Measurements from ENCODE around the gene UCKL1. TPM values are rescaled to one million over a fixed set of nuclear protein-coding genes. Genes with fewer than 3 reads are reported as not detected.
A peak's percentile ranks its signal among the peaks of the same experiment; 100 is the strongest.

UCKL1 gene
- total RNA-seq, 1 donor from 2014 or later = 10.8 TPM

DNA sequence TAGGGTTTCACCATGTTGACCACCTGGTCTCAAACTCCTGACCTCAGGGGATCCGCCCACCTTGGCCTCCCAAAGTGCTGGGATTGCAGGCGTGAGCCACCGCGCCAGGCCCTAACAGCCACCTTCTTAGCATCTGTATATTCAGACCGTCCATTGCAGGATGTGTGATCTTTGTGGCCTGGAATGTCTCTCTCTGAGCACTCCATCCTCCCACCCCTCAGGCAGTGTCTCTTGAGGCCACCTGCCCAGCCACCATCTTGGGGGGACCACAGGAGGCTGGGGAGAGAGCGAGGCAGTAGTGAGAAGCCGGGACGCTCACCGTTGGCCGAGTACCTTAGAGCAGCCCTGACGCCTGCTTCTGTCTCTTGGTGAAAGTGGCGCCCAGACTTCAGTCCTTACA lies 42.4 kb downstream of the UCKL1 start:
- Histone ChIP-seq H2AFZ (replicated peaks) (no peak overlapping the region), H3F3A (ENCODE audit: low read depth) (no peaks in the 10 kb centered on the region), H3K9me3 (ENCODE audit: low read depth) (no peaks in the 10 kb centered on the region), H3K27ac (no peak overlapping the region), H3K4me2 (no peak overlapping the region), H3K36me3 (no peaks in the 10 kb centered on the region), H3K27me3 (no peaks in the 10 kb centered on the region), H3K79me2 (ENCODE audit: low read depth) (peaks cover 93% of the 10 kb centered on the region), H3K4me1 (no peaks in the 10 kb centered on the region), H3K9ac (no peak overlapping the region), H4K20me1 (ENCODE audit: low read depth) (peaks cover 38% of the 10 kb centered on the region), H3K4me3 (no peak overlapping the region)
- DNase-seq (ENCODE audit: low spot score) = no peak
- peaks cover 19% of the 10 kb centered on the region for H3K9me3 Mint-ChIP-seq
- H3K27ac Mint-ChIP-seq = no peak overlapping the region
- peaks cover 4% of the 10 kb centered on the region for H3K27me3 Mint-ChIP-seq (ENCODE audit: insufficient read depth, low read depth)
- no peak overlapping the region for H3K4me3 Mint-ChIP-seq
- peaks cover 22% of the 10 kb centered on the region for H3K4me1 Mint-ChIP-seq
- no peak for TF ChIP-seq EZH2phosphoT487 (IDR thresholded peaks at IDR 0.05)
- TF ChIP-seq, protein P1, sequence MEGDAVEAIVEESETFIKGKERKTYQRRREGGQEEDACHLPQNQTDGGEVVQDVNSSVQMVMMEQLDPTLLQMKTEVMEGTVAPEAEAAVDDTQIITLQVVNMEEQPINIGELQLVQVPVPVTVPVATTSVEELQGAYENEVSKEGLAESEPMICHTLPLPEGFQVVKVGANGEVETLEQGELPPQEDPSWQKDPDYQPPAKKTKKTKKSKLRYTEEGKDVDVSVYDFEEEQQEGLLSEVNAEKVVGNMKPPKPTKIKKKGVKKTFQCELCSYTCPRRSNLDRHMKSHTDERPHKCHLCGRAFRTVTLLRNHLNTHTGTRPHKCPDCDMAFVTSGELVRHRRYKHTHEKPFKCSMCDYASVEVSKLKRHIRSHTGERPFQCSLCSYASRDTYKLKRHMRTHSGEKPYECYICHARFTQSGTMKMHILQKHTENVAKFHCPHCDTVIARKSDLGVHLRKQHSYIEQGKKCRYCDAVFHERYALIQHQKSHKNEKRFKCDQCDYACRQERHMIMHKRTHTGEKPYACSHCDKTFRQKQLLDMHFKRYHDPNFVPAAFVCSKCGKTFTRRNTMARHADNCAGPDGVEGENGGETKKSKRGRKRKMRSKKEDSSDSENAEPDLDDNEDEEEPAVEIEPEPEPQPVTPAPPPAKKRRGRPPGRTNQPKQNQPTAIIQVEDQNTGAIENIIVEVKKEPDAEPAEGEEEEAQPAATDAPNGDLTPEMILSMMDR (IDR thresholded peaks at IDR 0.05) = no peak
- no peak for TF ChIP-seq EZH2 (IDR thresholded peaks at IDR 0.05)
- H3K36me3 Mint-ChIP-seq = peaks cover 21% of the 10 kb centered on the region

DNA sequence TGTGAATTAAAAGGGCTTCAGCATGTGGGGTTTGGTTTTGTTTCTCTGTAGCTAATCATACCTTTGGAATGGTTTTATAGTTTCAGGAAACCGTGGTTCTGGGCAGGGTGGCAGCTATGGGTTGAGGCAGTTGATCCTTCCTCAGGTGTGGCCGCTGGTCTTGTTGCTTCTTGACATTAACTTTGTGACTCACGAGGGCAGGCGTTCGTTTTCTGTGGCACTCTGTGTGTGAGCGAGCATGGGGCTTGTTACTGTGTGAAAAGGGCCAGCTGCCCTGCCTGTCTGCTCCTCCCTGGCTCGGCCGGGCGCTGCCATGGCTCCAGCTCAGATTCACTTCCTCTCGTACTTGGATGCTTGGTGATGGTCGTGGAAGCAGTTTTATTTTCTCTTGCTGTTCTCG lies 45.0 kb downstream of the UCKL1 start:
- Mint-ChIP-seq H3K4me1 (peaks cover 16% of the 10 kb centered on the region), H3K9me3 (peaks cover 15% of the 10 kb centered on the region), H3K27ac (peak overlapping the region; percentile 82), H3K27me3 (ENCODE audit: insufficient read depth, low read depth) (peaks cover 4% of the 10 kb centered on the region), H3K36me3 (peaks cover 22% of the 10 kb centered on the region), H3K4me3 (no peak overlapping the region)
- Histone ChIP-seq H3K4me2 (no peak overlapping the region), H3K79me2 (ENCODE audit: low read depth) (peaks cover 95% of the 10 kb centered on the region), H3K27ac (no peak overlapping the region), H3K4me3 (no peak overlapping the region), H3K27me3 (no peaks in the 10 kb centered on the region), H3K36me3 (no peaks in the 10 kb centered on the region), H3K9me3 (ENCODE audit: low read depth) (no peaks in the 10 kb centered on the region), H4K20me1 (ENCODE audit: low read depth) (peaks cover 52% of the 10 kb centered on the region), H3F3A (ENCODE audit: low read depth) (no peaks in the 10 kb centered on the region), H3K9ac (no peak overlapping the region), H3K4me1 (no peaks in the 10 kb centered on the region), H2AFZ (replicated peaks) (no peak overlapping the region)
- TF ChIP-seq EZH2phosphoT487 (IDR thresholded peaks at IDR 0.05) (no peak), EZH2 (IDR thresholded peaks at IDR 0.05) (no peak)
- TF ChIP-seq, protein P1 (IDR thresholded peaks at IDR 0.05) = no peak
- no peak for DNase-seq (ENCODE audit: low spot score)

DNA sequence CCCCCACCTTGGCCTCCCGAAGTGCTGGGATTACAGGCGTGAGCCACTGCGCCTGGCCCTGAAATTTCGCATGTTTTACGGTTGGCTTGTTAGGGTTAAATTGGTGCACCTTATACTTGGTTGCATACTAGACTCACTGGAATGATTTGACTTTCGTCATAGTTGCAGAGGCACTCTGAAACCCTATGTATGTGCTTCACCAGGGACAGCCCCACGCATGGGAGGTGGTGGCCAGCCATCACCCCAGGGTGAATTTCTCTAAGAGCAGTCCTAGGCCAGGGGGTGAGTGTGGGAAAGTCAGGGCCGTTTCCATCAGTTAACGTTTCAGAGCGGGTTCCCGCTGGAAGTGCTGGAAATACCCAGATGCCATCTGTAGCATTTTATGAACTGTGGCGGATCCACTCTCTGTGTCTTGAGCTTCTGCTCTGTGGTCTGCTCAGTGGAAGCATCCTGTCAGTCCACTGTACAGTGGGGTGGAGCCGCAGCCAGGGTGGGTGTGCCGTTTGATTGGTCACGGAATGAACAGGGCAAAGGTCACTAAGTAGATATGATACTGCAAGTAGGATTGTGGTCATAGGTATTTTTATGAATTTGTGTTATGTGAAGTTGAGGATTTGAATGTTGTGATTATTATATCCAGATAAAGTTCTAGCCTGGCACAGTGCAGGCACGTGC lies 48.1 kb downstream of the UCKL1 start:
- TF ChIP-seq, protein P1 (IDR thresholded peaks at IDR 0.05) = no peak
- no peak for TF ChIP-seq EZH2phosphoT487 (IDR thresholded peaks at IDR 0.05)
- no peak for TF ChIP-seq EZH2 (IDR thresholded peaks at IDR 0.05)
- Histone ChIP-seq H3K79me2 (ENCODE audit: low read depth) (peaks cover 95% of the 10 kb centered on the region), H3K4me2 (no peak overlapping the region), H3K9me3 (ENCODE audit: low read depth) (no peaks in the 10 kb centered on the region), H3K27ac (no peak overlapping the region), H3K27me3 (no peaks in the 10 kb centered on the region), H3F3A (ENCODE audit: low read depth) (no peaks in the 10 kb centered on the region), H3K9ac (no peak overlapping the region), H3K36me3 (no peaks in the 10 kb centered on the region), H4K20me1 (ENCODE audit: low read depth) (peaks cover 78% of the 10 kb centered on the region), H2AFZ (replicated peaks) (no peak overlapping the region), H3K4me1 (no peaks in the 10 kb centered on the region), H3K4me3 (no peak overlapping the region)
- H3K9me3 Mint-ChIP-seq = peaks cover 4% of the 10 kb centered on the region
- H3K4me3 Mint-ChIP-seq = no peak overlapping the region
- peaks cover 2% of the 10 kb centered on the region for H3K27me3 Mint-ChIP-seq (ENCODE audit: insufficient read depth, low read depth)
- no peak for DNase-seq (ENCODE audit: low spot score)
- H3K4me1 Mint-ChIP-seq = peaks cover 14% of the 10 kb centered on the region
- H3K36me3 Mint-ChIP-seq = peaks cover 13% of the 10 kb centered on the region
- no peak overlapping the region for H3K27ac Mint-ChIP-seq

Measured in neural progenitor cell (in vitro differentiated cells).